Non-pigmented ciliary epithelial cell (primary cell): ENCODE results near the gene APBA1.

Experiments
- DNase-seq: peaks from one replicate; pipeline ENCODE4 v3.0.0-alpha.2; 2010; ENCODE audit warnings: low read depth

The APBA1 gene

DNA sequence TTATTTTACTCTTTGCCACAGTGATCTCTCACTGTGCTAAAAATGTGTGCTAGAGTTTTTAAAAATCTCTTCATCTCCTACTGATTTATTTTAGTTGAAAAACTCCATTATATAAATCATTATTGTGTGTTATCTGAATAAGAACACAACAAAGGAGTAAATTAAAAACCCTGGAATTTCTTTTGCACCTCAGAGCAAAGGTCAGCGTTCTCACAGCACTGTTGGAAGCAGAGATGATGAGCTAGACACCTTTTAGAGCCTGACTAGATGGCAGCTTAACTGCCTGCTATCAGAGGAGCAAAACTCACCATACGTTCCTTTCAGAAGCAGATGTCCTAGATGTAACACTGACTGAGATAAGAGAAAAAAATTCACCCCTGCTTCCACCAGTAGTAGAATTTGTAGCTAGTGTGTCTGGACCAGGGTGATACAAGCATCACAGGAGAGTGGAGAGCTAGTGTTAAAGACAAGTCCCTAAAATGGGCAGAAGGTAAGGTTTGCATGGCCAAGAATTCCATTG, 200.0 kb downstream of the APBA1 start:
- DNase-seq = no peak

DNA sequence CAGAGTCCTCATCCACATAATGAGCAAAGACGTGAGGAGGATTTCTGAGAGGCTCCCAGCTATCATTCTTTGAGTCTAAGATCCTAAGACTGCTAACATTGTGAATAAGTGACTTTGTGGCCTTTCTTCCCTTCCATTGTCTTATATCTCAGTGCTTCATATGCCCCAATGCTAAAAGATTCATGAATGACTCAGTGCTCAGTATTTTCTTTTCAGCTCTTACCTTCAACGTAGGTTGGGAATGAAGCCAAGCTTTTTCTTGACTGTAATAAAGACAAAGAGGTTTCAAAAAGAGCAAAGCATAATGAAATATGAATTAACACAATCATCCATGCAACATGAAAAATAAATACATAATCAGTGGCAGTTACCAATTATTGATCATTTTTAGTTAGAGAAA, 200.7 kb downstream of the APBA1 start:
- DNase-seq = peak; percentile 19

DNA sequence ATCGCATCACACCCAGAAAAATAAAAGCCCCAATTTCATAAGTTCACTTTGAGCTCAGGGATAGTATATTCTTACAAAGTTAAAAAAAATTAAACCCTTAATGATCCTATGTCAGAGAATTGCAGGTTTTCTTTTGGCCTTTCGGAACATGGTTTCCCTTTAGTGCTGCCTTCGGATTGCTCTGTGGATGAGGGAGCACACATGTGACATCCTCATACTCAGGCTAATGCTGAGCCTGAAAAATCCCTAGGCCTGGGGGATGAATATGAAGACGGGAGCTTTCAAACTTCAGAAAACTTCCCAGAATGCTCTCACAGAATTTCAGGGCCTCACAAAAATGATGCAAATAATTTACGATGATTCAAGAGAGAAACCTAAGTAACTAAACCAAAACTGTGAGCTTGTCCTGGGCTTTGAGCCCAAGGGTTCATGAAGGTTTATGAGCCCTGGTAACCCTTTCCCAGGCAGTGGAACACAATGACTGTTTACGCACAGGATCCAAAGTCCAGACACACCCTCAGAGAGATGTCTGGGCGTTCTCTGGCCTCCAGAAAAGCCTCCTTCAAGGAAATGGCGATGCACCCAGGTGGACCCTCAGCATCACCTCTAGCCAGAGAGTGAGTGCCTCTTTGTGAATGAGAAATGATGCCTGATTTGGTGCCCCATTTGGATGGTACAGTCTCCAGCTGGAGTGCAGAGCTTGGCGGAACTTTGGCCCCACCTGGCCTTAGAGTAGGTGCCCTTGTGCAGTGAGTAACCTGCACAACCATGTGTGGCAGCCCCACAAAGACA, 201.8 kb downstream of the APBA1 start:
- DNase-seq = no peak

DNA sequence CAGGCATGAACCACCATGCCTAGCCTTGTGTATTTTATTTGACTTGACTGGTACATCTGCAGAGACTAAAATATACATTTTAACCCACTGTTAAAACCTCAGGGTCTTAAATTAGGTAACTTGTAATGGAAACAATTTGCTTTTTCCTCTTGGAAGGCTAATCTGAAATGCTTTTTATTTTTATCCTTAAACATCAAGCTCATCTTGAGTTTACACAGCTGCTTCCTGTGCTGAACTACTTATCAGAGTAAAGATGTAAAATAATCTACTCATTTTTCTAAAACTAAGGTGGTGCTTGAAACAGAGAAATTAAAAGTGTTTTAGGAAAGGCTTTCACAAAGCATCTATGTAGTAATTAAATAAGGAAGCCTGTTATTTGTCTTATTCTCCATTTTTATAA, 203.0 kb downstream of the APBA1 start:
- DNase-seq = no peak

DNA sequence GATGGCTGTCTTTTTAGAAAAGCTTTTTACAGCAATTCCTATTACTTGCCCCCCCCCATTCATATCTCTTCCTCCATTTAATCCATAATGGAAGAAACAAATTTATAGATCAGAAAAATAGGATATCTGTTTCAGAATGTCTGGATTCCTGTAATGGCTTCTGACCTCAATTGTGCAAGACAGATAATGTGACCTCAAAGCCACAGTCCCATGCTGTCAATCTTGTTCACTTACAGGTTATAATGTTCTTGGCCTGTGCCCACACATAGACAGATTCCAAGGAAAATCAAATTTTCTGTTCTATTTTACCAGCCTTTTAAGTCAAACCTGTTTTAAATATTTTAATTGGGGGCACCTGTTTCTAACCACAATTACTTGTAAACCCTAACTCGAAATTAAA, 203.8 kb downstream of the APBA1 start:
- no peak for DNase-seq

DNA sequence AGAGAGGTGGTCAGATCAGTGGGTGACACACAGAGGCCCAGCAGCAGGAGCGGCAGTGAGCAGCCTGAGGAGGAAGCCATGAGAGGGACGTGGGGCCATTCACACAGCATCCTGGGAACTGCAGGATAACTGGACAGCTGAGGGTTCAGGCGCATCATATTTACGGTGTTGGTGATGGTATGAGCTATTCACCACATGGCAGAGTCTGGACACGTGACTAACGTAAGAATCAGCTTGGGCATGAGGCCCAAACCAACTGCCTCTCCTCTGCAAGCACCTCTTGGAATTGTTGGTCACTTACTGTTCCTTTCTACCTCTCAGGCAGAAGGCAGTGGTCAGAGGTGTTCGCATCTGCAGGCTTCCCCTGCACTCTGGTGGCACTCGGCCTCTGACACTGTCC, 206.0 kb downstream of the APBA1 start:
- no peak for DNase-seq

DNA sequence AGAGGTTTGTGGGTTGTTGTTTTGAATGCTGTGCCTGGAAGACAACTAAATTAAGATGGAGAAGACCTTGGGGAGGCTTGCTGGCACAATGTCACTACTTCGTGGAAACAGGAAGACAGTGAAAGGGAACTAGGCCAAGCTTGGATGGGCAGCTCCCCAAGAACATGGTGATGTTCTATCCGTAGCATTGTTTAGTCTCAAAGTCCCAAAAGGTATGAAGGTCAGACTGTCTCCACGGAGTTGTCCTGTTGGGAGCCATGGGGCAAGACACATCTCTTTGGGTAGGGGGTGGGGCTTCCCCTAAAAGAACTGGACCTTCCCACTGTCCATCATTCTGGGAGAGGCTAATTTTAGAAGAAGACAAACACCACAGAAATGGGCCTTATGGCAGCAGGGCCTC, 206.7 kb downstream of the APBA1 start:
- DNase-seq = no peak

DNA sequence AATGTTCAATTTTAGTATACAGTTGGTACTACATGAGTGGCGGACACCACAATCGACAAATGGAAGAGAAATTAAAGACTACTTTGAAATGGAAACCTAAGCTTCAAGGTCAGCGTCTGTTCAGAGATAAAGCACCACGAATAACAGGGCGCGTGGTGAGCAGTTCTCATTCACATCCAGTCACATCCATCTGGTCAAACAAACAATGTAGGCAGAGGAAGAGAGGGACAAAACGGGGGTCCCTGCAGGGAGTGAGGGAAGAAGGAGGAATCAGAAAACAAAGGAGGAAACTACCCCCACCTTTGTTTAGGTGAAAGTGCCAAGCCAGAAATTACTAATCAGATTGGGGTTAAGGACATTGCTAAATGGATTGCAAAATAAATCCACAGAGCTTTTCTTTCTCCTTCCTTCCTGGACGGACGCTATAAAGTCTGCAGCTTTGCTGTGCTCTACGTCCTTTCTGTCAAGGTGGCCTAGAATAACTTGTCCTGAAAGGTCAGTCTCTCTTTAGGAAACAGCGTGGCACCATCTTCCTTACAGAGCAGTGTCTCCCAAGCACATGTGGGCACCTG, 208.6 kb downstream of the APBA1 start:
- DNase-seq = no peak

DNA sequence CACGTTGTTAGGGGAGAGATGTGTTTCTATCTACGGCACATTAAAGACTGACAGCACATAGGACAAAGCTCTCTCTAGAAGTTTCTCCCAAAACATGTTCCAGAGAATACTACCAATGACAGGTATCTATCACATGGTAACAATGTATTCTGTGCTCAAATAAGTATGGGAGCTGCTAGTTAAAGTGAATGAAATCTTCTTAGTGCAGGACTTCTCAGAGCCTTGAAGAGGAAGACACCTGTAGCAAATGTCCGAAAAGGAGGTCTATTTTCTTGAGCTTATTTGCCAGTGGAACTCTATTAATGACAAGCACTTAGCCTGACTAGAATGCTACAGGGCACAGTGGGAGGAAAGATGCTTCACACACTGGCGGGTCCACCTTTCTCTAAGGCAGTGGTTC, 209.8 kb downstream of the APBA1 start:
- DNase-seq = no peak

DNA sequence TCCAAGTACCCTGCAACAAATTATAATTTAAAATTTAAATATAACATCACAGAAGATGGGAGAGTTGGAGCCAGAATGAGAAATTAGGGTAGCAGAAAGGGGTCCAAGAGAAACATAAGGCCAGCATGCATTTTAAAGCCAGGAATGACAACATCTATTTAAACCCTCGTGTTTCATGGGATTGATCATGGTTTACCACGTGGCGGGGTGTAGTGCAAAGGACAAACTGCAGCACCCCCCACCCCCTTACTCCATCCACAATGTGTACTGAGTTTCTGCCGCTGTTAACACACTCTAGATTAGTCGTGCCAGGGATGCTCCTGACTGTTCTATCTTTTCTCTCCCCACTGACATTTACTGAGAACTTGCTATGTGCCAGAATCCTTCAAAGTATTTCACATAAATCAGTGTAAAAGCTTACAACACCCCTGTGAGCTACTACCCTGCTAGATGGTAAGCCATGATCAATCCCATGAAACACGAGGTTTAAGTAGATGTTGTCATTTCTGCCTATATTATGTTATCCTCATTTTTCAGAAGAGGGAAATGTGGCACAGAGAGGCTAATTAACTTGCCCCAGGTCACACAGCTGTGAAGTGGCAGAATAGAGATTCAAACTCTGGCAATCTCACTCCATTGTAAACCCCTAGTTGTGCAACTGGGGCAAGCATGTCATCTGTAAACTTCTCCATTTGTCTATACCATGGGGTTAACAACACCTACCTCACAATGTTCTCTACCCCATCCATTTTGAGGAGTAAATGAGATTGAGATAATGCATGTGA, 210.9 kb downstream of the APBA1 start:
- no peak for DNase-seq

DNA sequence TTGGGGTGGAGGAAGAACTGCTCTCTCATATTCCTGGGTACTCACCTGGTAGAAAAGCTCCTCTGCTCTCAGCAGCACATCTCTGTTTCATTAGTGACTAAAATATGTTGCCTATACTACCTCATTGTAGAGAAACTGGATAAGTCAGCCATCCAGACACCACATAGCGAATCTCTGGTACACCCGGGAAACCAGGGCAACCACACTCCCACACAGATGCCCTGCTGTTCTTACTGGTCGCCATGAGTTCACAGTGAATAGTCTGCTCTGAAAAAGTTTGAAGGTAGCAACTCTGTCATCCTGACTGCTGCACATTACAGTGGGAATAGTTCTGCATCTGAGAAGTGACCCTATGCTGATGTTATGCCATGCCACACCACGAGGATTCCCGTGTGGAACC, 212.2 kb downstream of the APBA1 start:
- DNase-seq = no peak

DNA sequence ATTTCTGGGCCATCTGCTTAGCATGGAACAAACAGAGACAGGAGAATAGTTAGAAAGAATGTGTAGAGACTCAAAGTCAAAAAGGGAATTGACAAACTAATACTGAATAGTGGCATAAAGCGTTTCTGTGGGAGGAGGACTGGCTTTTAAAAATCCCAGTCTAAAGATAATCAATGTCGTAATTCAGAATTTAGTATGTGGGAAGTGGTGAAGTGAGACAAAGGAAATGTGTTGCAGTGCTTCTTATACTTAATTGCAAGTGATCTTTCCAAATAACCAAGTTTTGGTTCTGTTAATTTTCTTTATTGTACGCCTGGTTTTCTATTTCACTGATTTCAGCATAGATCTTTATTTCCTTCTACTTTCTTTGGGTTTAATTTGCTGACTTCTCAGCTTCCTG, 214.0 kb downstream of the APBA1 start:
- no peak for DNase-seq

DNA sequence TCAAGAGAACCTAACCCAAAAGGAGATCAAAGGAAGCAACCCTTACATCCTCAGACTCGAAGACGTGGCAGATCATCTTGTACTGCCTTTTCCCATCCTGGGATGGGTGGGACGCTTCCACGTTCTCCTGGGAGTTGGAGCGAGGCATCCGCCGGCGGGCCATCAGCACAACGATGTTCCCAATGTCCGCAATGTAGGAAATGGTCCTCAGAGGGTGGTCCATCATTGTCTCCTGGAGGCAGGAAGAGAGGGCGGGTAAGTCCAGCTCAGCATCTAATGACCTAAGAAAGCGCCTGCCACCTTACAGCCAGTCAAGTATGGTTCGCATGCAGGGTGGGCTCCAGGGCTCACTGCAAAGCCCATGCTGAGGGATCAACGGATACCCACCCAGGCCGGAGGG, 216.0 kb downstream of the APBA1 start:
- no peak for DNase-seq

DNA sequence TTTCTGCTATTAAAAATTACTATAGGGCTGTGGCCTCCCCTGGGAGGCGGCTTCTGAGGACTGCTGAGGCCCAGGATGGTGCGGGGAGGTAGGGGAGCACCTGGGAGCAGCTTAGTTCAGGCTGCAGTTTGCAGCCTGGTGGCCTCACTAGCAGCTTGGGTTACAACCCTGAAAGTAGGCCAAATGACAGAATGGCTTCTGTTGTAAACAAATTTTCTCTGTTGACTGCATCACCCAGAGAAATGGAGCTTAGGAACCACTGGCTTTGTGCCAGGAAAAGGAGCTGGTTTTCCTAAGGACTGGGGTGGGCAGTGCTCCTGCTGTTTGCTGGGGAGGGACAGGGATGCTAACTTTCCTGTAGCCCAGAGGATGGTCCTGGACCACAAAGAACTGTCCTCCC, 216.9 kb downstream of the APBA1 start:
- no peak for DNase-seq

DNA sequence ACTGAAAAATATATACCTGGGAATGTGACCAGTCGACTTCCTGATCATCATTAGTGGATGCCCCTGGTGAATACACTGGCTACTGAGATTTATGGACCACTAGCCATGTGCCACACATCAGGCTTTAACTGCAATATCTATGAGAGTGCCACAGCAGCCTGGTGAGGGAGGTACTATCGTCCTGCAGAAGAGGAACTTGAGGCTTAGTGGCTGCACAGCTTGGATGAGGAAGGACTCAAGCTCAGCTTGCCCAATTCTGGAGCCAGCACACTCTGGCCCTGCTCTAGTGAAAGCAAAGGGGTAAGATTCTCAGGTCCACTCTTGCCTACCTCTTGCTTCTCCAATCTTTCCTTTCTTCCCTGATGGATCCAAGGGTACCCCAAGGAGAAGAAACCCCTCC, 217.8 kb downstream of the APBA1 start:
- no peak for DNase-seq

DNA sequence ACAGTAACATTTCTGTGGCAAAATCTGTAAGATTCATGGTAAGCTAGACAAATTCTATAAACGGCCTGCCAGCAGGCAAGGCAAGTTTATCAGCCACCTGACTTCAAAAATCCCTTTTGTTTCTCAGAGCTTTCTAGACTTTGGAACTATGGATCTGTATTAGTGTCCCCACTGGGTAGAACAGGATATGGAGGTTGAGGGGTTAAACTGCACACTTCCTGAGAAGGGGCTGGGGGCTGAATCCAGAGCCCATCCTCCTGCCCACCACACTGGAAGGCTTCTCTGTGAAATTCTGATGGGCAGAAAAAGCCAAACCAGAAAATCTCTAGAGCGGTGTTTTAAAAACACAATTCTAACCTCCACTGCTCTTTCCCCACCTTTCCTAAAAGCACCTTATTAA, 218.4 kb downstream of the APBA1 start:
- no peak for DNase-seq

DNA sequence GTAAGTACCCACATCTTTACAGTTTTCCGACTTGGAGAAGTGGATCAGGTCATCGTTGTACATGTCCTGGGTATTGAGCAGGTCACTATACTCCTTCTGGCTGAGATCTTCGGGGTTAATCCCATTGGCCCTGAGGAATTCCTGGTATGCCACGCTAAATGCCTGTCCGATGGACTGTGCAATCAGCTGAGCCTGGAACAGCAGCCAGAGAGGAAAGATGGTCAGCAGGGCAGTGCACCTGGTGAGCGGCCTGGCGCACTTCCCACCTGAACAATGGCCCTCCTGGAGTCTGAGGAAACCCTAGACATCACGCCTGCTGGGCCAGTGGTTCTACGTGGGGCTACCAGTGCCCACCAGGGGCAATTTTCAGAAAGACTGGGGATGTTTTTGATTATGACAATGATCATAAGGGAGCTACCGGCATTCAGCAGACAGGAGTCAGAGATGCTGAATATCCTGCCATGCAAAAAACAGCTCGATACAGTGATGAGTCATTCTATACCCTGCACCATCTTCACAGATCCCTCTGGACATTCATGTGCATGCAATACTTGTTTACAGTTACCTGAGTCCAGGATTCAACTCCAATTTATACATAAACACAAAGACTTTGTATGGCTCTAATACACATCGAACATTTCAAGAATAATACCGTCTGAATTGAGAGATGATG, 219.9 kb downstream of the APBA1 start:
- no peak for DNase-seq

DNA sequence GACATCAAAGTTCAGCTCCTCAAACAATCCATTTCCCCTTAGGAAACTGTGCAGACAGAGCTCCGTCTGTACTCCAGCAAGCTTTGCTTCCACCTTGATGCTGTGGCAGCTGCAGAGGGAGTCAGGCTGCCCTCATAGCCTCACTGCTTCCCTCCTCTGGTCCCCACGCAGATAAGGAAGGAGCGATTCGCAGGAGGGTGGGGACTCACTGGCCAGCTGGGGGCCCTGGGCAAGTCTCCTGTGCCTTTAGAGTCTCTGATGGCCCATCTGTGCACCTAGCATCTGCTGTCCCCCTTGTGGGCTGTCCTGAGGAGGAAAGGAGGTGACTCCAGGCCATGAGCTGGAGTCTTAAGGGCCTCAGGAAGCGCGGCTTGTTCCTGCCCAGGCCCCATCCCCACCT, 225.7 kb downstream of the APBA1 start:
- no peak for DNase-seq

DNA sequence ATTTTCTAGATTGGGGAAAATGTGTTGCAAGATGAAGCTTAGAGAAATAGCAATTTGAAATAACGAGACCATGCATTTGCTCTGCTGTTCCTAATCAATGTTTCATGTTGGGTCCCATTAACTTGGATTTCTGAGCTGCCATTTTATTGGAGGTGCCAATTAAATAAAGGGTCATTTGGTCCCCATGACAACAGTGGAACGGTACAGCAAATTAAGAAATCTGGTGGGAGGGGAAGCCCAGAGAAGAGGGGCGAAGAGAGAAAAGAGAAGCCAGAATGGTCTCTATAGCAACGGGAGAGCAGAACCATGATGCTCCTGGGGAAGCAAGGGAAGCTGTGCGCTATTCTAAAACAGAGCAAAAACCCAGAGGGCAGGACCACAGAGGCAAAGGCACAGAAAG, 226.9 kb downstream of the APBA1 start:
- DNase-seq = no peak

DNA sequence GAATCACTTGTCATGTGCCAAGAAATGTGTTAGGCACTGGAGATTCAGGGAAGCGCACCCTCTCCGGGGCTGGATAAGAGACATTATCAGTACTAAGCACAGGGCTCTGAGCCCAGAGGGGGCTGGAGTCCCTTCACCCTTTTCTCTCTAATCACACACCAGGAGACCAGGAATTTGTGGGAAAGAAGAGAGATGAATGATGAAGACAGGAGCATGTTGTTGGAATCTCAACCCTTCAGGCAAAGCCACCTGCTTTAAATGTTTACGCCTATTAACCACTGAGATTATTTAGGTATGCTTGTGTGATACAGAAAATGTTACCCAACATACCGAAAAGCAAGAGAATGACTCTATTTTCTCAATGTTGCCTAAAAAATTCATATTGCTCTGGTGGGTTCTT, 227.4 kb downstream of the APBA1 start:
- DNase-seq = no peak

DNA sequence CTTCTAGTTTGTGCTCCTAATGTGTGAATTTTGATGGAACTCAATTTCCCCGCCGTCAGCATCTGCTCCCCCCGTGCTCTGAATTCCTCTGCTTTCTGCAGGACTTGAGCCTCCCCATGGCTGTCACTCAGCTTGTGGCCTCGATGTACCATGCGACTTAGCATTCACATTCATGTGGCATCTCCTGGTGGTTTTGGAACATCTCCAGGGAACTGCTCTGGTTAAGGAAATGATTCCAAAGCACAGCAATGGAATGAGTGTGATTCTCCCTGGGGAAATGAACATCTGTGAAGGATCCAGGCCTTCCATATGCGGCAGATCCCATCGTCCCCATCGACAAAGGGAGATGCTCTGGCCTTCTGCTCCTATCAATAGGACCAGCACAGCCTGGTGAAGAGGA, 228.2 kb downstream of the APBA1 start:
- peak; percentile 26 for DNase-seq

DNA sequence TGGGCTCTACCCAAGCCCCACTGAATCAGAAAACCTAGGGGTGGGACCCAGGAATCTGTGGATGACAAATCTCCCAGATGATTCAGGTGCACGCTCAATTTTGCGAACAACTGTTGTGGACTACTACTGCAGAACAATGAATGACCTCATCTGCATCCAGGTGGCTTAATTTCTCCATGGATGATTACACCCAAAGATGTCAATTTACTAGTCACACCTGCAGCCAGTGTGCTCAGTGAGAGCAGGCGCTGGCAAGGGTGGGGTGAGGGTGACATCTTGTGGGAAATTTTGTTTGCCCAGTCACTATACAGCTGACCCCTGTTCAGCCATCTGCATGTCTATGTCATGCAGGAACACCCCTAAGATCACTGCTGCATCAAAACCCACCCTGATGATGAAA, 229.0 kb downstream of the APBA1 start:
- DNase-seq = no peak

DNA sequence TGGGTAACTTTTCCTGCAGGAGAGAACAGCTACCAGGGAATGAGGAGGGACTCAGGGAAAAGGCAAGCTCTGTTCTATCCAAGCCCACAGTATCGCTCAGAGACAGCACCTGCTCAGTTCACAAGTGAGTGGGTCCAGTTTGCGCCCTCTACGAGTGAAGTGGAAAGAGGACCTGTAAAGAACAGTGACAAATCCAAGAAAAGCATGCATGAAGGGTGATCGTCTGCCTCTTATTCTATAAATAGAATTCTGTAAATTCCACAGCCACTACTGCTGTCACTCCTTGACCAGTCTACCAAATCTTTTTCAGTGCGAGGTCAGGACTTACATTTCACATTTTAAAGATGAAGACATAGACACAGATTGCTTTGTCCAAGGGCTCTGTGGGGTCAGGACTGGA, 229.7 kb downstream of the APBA1 start:
- no peak for DNase-seq
